GM10248 (cell line): Measurements from ENCODE around the gene TM7SF2.

Experiments
- CTCF ChIA-PET: fragments of 300-600 bp; sonication (Branson Sonifier 250); formaldehyde crosslinking; extraction: SDS; loops from one replicate; lab custom pipeline; 2021; ENCODE audit warnings: antibody characterized with exemption; lab: Yijun Ruan, JAX
- POLR2A ChIA-PET: fragments of 350-650 bp; sonication (Branson Sonifier 250); formaldehyde crosslinking; extraction: SDS; loops from one replicate; lab custom pipeline; 2020; ENCODE audit warnings: antibody characterized with exemption; lab: Yijun Ruan, JAX
- DNase-seq: peaks from one replicate; pipeline ENCODE4 v3.0.0; 2012; ENCODE audit errors: extremely low spot score
- TF ChIP-seq, protein P1 (sequence below): IDR thresholded peaks from 2 replicates; pipeline ENCODE4 v1.5.1; 2012; ENCODE audit warnings: mild to moderate bottlenecking, low read depth; ENCODE audit errors: extremely low read depth, missing control alignments, control extremely low read depth

Gene TM7SF2

DNA sequence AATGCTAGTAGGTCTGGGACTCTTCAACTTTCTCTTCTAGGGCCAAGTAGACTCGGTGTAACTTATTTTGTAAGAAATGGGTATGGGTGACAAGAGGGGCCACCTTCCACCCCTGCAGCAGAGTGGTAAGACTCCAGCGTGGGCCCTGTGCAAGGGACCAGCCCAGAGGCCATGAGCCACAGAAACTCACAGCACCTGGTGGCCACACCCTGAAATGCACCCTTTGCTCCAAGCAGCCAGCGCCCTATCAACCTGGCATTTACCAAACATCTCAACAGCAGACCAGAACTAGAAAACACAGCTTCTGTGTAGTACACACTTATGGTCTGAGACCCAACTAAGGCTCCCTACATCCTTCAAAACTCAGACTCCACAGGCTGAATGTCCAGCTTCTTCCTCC is 33.5 kb upstream of the TM7SF2 start:
- TF ChIP-seq, protein P1, sequence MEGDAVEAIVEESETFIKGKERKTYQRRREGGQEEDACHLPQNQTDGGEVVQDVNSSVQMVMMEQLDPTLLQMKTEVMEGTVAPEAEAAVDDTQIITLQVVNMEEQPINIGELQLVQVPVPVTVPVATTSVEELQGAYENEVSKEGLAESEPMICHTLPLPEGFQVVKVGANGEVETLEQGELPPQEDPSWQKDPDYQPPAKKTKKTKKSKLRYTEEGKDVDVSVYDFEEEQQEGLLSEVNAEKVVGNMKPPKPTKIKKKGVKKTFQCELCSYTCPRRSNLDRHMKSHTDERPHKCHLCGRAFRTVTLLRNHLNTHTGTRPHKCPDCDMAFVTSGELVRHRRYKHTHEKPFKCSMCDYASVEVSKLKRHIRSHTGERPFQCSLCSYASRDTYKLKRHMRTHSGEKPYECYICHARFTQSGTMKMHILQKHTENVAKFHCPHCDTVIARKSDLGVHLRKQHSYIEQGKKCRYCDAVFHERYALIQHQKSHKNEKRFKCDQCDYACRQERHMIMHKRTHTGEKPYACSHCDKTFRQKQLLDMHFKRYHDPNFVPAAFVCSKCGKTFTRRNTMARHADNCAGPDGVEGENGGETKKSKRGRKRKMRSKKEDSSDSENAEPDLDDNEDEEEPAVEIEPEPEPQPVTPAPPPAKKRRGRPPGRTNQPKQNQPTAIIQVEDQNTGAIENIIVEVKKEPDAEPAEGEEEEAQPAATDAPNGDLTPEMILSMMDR = peak; percentile 78
- ChIA-PET CTCF (interaction anchor here (0.6 to 3.6 kb wide), 14 partner anchors 9 to 103 kb away, joined by 3 to 19 read pairs (median 4); partner anchors contain the start of genes ARL2, BATF2, NAALADL1 and TM7SF2), POLR2A (no interaction called here)
- peak; percentile 73 for DNase-seq

DNA sequence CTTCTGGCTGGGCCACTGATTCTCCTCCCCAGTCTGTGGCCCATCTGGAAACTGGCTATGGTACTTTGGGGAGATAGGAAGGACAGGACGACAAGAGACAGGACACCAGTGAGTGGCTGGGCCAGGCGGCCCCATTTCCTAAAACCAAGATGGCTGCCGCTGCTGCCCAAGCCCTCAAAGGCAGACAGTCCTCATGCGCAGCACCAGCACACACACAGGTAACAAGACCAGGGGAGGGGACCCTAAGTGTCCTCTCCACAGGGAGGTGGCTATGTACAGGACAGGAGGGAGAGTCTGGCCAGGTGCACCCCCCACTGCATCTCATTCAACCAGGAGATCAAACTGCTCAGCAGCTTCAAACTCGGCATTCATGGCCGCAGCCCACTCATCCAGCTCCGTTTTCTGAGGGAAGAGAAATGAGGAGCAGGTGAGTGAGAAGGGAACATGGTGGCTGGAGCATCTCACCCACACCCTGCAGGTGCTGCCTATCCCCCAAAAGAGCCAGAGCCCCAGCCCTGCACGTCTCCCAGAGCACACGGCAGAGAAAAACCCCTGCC is 32.8 kb upstream of the TM7SF2 start:
- ChIA-PET CTCF (interaction anchor here (0.6 to 3.6 kb wide), 14 partner anchors 10 to 102 kb away, joined by 3 to 19 read pairs (median 4); partner anchors contain the start of genes ARL2, BATF2, NAALADL1 and TM7SF2), POLR2A (interaction anchor here (0.6 to 0.7 kb wide), 2 partner anchors 427 to 728 kb away, joined by 5 to 7 read pairs; no protein-coding TSS in a partner anchor)
- DNase-seq = no peak
- TF ChIP-seq, protein P1 = no peak

DNA sequence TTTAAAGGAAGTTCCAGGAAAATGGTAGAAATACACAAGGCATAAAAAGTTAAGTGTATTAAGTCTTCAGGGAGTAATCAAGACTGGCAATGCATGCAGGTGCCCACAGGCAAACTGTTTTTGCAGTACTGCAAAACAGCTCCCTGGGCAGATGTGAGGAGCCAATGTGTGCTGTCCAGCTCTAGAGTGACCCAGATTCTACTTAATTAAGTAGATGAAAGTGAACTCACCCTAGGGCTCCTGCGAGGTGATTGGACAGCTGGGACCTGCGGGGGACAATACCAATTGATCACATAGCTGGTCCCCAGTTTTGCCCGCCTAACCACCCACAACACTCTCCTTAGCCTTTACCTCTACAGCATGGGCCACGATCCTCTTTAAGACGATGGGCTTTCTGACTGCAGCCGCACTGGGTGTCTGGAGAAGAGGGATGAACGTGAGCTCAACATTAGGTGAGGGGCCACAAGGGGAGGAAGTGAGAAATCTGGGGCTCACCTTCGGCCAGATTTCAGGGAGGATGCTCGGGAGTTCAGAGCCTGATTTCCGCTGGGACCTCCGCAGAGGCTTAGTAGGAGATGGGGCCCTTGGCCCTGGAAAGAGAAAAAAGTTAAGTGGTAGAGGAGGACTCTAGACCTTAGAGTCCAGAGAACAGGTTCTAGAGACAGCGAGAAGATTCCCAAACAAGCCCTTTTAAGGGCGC is 28.4 kb upstream of the TM7SF2 start:
- TF ChIP-seq, protein P1 = no peak
- ChIA-PET CTCF (interaction anchor here (1.0 to 1.8 kb wide), 7 partner anchors 11 to 489 kb away, joined by 3 to 10 read pairs (median 3); partner anchors contain the start of genes ARL2 and FAM89B), POLR2A (interaction anchor here (0.6 kb wide), 1 partner anchor 91 kb away, joined by 3 read pairs; no protein-coding TSS in a partner anchor)
- DNase-seq = no peak

DNA sequence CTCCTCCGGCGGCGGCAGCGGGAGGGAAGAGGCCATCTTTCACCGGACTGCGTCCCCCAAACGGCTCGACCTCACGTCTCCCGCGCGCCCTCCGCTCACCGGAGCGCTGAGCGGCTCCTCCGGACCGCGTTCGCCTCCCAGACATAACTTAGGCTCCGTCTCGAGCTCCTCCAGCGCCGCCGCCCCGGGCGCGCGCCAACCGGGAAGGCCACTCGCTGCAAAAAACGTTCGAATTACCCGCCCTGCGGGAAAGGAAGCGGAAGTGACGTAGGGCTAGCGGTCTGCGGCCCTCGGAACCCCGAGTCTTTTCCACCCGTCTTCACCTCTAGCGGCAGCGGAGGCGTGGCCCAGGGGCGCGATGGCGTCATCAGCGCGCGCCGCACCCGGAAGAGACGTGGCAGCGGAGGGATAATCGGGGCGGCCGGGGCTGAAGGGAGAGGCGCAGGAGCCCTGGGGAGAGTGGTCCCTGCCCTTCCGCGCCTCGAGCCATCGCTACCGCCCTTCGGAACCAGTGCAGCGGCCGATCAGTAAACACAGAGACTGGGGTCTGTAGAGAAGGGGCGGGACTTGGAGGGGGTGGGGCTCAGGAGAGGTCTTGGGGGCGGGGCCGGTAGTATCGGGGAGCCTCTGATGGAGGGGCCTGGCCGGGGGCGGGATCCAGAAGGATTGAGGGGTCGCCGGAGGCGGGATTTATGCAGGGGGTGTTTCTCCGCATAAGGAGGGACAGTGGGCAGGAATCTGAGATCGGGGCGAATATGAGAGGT is 27.7 kb upstream of the TM7SF2 start, which contains the start of the genes CDCA5 and ZFPL1:
TSS of gene CDCA5 (minus strand) at position 207 of the 764 bp plus-strand sequence. CDS start at position 145, 62 bp downstream.
TSS of gene ZFPL1 (plus strand) at position 389 of the 764 bp plus-strand sequence. CDS start 477 bp downstream, outside the sequence.
- ChIA-PET CTCF (interaction anchor here (1.3 to 1.8 kb wide), 4 partner anchors 11 to 70 kb away, joined by 3 to 10 read pairs (median 4); partner anchors contain the start of gene ARL2), POLR2A (no interaction called here)
- TF ChIP-seq, protein P1 = no peak
- peak; percentile 99 for DNase-seq

DNA sequence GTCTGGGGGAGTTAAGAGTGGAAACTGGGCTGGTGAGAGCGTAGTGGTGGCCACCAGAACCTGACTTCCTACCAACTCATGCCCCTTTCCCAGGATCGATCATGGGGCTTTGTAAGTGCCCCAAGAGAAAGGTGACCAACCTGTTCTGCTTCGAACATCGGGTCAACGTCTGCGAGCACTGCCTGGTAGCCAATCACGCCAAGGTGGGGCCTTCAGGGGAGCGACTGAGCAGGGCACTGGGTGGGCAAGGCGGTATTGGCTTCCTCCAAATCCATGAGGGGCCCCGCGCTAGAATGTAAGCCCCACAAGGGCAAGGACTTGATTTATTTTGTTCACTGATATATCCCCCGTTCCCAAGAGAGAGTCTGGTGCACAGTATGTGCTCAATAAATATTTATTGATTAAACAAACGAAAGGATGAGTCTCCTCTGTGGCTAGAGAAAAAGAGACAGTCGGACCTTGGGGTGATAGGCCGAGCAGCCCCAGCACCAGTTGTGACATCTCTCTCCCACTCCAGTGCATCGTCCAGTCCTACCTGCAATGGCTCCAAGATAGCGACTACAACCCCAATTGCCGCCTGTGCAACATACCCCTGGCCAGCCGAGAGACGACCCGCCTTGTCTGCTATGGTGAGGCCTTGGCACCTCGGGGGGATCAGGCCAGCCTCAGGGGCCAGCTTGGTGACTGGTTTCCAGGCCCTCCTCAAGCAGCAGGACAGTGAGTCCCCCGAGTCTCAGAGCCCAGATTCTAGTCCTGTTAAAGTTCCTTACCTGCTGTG is 26.9 kb upstream of the TM7SF2 start:
- ChIA-PET CTCF (interaction anchor here (0.7 to 2.5 kb wide), 6 partner anchors 9 to 70 kb away, joined by 3 to 18 read pairs (median 4); partner anchors contain the start of genes ARL2, TM7SF2 and ZNHIT2), POLR2A (interaction anchor here (0.7 to 1.8 kb wide), 2 partner anchors 9 to 10 kb away, joined by 3 to 5 read pairs; no protein-coding TSS in a partner anchor)
- TF ChIP-seq, protein P1 = no peak
- DNase-seq = no peak
